GM21423 (cell line): ENCODE measurements around the gene PRSS2.

ENCODE experiments used
- ATAC-seq: cut with Tn5 transposase; IDR thresholded peaks from one replicate; pipeline ENCODE4 v1.9.1; 2021; ENCODE audit warnings: mild to moderate bottlenecking, moderate library complexity; ENCODE audit not compliant: unreplicated experiment

PRSS2 gene

GRCh38 chr7:142819530-142819929 lies 48.8 kb downstream of the PRSS2 start:
- no peak for ATAC-seq

GRCh38 chr7:142822714-142823113 lies 51.9 kb downstream of the PRSS2 start:
- no peak for ATAC-seq
